Measurements from ENCODE around the gene ZNF12.
"Not testable (repeated sequence)": the region's sequence is repeated elsewhere in the genome, so short reads cannot be mapped to it uniquely, and the experiment has no call there.

ZNF12 gene

DNA sequence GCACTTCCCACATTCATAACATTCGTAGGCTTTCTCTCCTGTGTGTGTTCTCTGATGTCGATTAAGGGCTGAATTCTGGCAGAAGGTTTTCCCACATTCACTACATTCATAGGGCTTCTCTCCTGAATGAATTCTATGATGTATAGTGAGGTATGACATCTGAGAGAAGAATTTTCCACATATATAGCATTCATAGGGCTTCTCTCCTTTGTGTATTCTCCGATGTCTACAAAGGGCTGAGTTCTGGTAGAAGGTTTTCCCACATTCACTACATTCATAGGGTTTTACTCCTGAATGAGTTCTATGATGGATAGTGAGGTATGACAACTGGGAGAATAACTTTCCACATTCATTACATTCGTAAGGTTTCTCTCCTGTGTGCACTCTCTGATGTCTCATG is 15.6 kb downstream of the ZNF12 start:
- DNase-seq: no peak

- no peak for DNase-seq
Observed at GRCh38 chr7:6680146-6680545, 26.6 kb downstream of the ZNF12 start.

- DNase-seq: no peak
Observed at GRCh38 chr7:6675807-6676405, 30.8 kb downstream of the ZNF12 start.

GRCh38 chr7:6670851-6671250 is 35.9 kb downstream of the ZNF12 start:
- DNase-seq: not testable (repeated sequence)

DNA sequence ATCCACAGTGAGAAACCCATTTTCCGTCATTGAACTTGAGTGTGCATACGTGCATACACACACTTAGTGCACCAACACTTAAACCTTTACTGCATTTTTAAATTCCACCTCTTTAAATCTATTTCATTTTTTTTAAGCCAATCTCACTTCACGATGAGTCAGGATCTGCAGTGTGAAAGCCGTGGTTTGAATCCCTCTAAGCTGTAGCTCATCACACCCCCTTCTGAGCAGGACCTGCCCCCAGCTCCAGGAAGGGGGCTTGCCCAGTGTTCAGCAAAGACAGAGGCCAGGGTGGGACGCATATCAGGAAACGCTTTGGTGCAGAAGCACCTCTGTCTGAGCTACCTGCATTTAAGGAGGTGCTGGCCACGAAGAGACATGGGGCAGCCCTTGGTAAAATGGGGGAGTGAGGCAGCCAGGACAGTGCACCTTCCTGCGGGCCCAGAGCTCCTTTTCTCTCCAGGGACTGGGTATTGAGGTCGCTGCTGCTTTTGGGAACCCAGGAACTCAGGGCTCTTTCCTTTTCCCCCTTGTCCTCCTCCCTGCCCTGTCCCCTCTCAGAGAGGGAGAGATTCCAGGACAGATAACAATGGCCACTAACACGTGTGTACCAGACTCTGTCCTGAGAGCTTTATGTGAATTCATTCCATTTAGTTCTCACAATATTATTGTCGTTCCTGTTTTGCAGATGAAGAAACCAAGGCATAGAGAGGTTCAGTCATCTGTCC is 48.0 kb downstream of the ZNF12 start:
- no peak for DNase-seq

DNA sequence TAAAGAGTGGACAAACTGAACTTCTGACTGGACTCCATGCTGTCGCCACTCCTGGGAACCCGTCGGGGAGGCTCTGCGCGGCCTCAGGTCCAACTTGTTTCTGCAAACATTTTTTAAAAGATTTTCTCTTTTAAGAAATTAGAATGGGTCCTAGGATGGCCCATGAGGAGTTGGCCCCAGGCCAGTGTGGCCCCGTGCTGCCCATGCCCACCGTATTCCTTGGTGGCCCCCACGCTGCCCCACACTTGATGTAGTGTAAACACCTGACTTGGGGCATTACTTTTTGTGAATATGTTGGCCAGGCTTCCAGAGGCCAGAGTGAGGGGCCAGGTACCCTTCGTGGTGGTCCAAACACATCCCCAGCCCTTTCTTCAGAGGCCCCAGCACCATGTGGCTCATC is 50.3 kb downstream of the ZNF12 start:
- DNase-seq: no peak

- DNase-seq: no peak
Observed at GRCh38 chr7:6655636-6656385, 50.9 kb downstream of the ZNF12 start.

GRCh38 chr7:6654842-6655610 is 51.7 kb downstream of the ZNF12 start:
- peak; percentile 35 for DNase-seq

DNA sequence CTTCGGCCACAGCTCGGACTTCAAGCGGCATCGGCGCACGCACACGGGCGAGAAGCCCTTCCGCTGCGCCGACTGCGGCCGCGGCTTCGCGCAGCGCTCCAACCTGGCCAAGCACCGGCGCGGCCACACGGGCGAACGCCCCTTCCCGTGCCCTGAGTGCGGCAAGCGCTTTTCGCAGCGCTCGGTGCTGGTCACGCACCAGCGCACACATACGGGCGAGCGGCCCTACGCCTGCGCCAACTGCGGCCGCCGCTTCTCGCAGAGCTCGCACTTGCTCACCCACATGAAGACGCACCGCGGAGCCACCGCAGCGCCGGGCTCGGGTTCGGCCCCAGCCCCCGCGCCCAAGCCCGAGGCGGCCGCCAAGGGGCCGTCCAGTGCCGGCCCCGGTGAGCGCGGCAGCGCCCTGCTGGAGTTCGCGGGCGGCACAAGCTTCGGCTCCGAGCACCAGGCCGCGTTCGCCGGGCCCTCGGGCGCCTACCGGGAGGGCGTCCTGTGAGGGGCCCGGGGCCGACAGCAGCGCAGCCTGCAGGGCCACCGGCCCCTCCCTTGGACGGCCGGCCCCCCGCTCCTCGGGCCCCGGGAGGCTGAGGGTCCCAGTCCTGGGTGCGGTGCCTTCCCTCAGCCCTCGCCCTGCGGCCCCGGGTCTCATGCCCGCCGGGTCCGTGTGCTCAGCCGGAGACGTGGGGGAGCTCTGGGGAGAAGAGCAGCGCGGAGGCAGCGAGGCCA is 52.5 kb downstream of the ZNF12 start:
- peak; percentile 24 for DNase-seq

GRCh38 chr7:6653071-6654003 is 53.4 kb downstream of the ZNF12 start:
- DNase-seq: peak; percentile 28

DNA sequence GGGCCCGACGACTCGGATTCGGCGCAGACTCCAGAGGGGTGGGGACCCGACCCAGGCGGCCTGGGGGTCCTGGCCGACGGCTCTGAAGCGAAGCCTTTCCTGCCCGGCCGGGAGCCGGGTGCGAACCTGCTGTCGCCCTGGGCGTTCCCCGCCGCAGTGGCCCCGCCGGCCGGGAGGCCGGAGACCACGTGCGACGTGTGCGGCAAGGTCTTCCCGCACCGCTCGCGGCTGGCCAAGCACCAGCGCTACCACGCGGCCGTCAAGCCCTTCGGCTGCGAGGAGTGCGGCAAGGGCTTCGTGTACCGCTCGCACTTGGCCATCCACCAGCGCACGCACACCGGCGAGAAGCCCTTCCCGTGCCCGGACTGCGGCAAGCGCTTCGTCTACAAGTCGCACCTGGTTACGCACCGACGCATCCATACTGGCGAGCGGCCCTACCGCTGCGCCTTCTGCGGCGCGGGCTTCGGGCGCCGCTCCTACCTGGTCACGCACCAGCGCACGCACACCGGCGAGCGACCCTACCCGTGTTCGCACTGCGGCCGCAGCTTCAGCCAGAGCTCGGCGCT is 54.2 kb downstream of the ZNF12 start:
- peak; percentile 30 for DNase-seq

DNA sequence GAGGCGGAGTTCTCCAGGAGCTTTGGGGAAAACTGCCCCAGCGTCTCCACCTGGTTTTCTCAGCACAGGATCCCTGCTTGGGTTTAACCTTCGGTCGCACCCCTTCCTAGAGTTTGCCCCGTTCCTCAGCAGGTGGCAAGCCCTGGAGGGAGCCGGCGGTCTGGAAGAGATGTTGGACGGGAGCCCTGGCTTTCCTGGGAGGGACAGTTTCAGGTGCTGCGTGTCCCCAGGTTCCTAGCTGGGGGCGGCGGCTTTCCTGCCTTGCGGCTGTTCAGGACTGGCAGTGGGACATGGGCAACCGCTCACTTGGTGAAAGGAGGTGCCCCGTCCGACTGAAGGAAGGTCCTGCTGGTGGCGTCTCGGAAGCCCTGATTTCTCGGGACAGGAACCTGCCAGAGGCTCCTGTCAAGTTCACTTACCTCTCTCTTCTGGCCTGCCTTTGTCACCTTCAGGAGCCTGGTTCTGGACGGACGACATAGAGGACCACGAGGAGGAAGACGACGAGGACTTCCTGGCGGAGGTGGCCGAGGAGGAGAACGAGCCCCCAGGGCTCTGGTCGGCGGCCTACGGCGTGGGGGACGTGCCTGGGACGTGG is 54.8 kb downstream of the ZNF12 start:
- DNase-seq: peak; percentile 31

- DNase-seq: peak; percentile 21
Observed at GRCh38 chr7:6650521-6651011, 56.2 kb downstream of the ZNF12 start.

DNA sequence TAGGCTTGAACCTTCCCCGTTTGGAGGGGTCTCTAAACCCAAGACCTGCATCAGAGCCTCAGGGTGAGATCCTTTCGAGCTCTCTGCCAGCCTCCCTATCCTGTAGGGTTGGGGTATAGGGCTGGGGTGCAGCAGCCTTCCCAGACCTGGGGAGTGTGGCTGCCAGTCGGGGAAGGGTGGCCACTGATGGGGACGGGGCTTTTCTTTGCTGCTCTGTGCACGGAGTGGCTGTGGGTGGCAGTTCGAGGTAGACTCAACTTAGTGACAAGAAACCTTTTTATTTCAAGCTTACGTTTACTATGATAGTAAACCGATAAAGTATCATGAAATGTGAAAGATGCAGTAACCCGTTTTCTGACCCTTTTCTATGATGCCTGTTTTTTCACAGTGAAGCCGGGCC is 56.7 kb downstream of the ZNF12 start:
- DNase-seq: no peak

DNA sequence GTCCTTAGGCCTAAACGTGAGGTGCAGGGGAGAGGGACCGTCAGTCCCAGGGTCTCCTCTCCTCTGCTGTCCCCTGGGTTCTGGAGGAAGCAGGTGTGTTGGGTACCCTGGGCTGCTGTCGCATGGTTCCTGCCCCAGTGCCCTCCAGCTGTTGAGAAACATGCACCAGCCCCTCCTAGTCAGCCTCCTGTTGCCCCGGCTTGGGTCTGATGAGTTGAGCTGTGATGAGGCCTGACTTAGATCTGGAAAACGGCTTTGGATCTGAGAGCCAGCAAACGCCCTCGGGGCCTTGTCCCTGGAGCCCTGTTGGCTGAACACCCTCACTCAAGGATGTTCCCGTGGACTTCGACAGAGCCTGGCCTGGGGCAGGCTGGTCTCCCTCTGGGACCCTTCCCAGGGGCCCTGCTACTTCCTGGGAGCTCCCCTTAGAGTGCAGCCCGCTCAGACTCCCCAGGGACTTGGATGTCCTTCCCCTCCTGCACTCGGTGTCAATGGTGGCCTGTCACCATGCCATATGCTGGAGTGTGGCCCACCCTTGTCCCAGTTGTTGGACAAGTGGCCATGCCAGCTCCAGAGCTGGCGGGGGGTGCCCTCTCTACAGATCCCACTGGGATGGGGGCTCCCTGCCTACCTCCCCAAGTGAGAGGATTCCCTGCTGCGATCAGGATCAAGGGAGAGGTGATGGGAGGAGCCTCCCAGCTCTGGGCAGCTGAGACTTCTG is 57.3 kb downstream of the ZNF12 start:
- peak; percentile 35 for DNase-seq

- DNase-seq: peak; percentile 22
Observed at GRCh38 chr7:6648815-6649104, 58.0 kb downstream of the ZNF12 start.

DNA sequence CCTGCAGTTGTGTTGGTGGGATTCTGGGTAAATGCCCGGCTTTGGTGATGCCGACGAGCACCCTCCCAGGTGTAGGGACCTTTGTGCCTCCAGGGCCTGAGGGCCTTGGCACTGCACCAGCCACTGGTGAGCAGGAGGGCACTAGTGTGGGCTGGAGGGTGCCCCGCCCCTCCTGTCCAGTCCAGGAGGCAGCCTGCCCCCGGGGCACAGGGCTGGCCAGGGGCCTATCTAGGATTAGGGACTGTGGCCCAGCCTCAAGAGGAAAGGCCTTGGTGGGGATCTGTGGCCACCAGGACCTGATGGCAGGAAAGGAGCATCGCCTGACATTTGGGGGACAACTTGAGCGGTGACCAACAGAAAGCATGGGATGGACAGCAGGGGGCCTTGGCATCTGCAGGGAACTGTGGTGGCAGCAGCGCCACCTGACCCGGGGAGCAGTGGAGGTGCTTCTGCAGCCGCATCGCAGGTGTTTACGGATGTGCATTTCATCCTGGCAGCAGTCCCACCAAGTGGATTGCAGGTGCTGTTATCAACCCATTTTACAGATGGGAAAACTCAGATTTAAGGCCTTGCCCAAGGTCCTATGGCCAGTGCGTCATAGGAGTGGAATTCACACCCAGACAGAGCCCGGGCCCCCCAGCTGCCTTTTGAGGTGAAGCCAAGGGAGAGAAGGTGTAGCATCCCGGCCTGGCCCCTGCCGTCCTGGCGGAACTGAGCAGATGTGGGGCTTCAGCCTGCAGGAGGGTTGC is 58.5 kb downstream of the ZNF12 start:
- DNase-seq: no peak

DNA sequence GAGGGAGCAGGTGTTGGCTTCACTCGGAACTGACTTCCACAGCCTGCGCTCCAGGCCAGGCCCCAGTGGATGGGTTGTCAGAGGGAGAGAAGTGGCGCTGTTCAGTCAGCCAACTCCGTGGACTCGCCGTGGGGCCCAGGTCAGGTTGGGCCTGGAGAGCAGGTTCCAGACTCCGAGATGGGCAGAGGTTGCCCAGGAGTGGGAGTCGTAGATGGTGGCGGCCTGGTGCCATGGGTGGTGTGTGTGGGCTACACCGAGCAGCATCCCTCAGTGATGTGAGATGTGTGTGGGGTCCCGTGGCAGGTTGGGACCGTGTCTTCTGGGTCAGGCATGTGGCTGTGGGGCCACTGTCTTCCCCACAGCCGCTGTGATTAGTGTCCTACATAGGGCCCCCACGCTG is 59.2 kb downstream of the ZNF12 start:
- no peak for DNase-seq

DNA sequence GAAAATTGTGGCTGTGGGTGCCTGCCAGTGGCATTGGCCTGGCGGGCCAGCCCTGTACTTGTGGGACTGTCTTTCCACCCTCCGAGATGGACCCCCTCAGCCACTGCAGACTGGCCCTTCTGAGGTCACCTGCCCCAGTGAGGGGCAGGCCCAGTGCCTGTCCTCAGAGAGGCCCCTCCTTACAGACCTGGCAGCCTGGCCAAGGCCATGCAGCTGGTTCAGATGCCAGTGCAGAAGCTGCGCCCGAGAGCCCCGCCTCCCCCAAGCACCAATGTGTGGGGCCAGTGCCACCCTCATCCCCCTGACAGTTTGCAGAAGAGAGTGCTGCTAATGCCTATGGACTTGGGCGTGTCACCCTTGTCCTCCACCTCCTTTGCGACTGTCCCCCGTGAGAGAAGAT is 59.7 kb downstream of the ZNF12 start:
- no peak for DNase-seq
